Measurements from ENCODE around the gene RTBDN. TPM values are rescaled to one million over a fixed set of nuclear protein-coding genes. Genes with fewer than 3 reads are reported as not detected.

The RTBDN gene
- total RNA-seq, 1 donor from 2014 or later: not detected

DNA sequence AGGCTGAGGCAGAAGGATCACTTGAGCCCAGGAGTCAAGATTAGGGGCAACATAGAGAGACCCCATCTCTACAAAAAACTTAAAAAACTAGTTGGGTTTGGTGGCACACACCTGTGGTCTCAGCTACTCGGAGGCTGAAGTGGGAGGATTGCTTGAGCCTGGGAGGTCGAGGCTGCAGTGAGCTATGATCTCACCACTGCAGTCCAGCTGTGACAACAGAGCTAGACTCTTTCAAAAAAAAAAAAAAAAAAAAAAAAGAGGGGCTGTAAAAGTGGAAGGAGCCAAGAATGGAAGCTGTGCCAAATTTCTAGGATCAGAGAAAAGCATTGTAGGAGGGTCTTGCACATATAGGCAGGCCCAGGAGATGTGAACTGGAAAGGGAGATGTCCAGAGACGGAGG is 37.3 kb upstream of the RTBDN start:
- H3K4me3 Mint-ChIP-seq: no peak overlapping the region
- H3K36me3 Mint-ChIP-seq (ENCODE audit: low read depth): peaks cover 38% of the 10 kb centered on the region

DNA sequence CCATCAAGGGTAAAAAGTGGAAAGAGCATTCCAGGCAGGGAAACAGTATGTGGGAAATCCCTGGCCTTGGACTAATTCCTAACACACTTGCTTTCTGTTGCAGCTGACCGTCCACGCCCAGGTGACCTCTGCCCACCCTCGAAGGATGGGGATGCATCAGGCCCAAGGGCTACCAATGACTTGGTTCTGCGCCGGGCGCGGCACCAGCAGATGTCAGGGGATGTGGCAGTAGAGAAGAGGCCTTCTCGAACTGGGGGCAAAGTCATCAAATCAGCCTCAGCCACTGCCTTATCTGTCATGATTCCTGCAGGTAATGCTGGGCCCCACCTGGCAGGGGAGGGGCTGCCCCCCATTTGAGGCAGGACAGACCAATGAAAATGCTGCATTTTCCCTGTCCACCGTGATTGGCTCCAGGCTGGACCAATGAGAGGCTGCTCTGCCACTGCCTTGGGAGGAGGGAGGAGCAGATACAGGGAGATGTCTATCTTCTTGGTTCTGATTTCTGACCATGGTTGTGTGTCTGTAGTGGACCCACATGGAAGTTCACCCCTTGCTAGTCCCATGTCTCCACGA is 34.2 kb upstream of the RTBDN start:
- CTCF ChIA-PET: no interaction called here
- Mint-ChIP-seq H3K4me1 (peaks cover 13% of the 10 kb centered on the region), H3K9me3 (no peaks in the 10 kb centered on the region), H3K27ac (no peak overlapping the region), H3K27me3 (peaks cover 2% of the 10 kb centered on the region), H3K36me3 (ENCODE audit: low read depth) (peaks cover 15% of the 10 kb centered on the region), H3K4me3 (no peak overlapping the region)
- no peak for DNase-seq
- no peak for ATAC-seq (ENCODE audit: low read depth)
- intact Hi-C loops (cut with micrococcal nuclease): no loop called here
- POLR2A ChIA-PET: interaction anchor here (0.7 kb wide), 1 partner anchor 135 kb away, joined by 10 read pairs; no protein-coding TSS in a partner anchor
- no peak for TF ChIP-seq CTCF (IDR thresholded peaks at IDR 0.05)

More for the DNA sequence above, 37.3 kb upstream of the RTBDN start:
- peaks cover 8% of the 10 kb centered on the region for H3K4me1 Mint-ChIP-seq
- ATAC-seq (ENCODE audit: low read depth) (no peak), DNase-seq (no peak)
- no peak for TF ChIP-seq CTCF (IDR thresholded peaks at IDR 0.05)
- ChIA-PET POLR2A (interaction anchor here (0.6 kb wide), 2 partner anchors 19 to 1303 kb away, joined by 3 read pairs; partner anchors contain the start of gene GCDH), CTCF (no interaction called here)
- H3K27me3 Mint-ChIP-seq: no peaks in the 10 kb centered on the region
- intact Hi-C loops (cut with micrococcal nuclease): no loop called here
- H3K9me3 Mint-ChIP-seq: no peaks in the 10 kb centered on the region
- H3K27ac Mint-ChIP-seq: no peak overlapping the region

GRCh38 chr19:12867120-12868099 is 33.0 kb upstream of the RTBDN start:
- POLR2A ChIA-PET: interaction anchor here (0.6 to 1.2 kb wide), 5 partner anchors 12 to 133 kb away, joined by 5 to 10 read pairs (median 8); no protein-coding TSS in a partner anchor
- Mint-ChIP-seq H3K27me3 (peaks cover 2% of the 10 kb centered on the region), H3K4me3 (peak overlapping the region; percentile 85), H3K36me3 (ENCODE audit: low read depth) (peaks cover 7% of the 10 kb centered on the region), H3K4me1 (peaks cover 13% of the 10 kb centered on the region), H3K9me3 (no peaks in the 10 kb centered on the region), H3K27ac (peak overlapping the region; percentile 14)
- intact Hi-C loops (cut with micrococcal nuclease): loop anchor here (1.0 to 2.0 kb wide), 2 partner anchors 14 to 23 kb away; partner anchors contain the start of genes DNASE2 and GCDH
- peak; percentile 74 for DNase-seq
- CTCF ChIA-PET: no interaction called here
- ATAC-seq (ENCODE audit: low read depth): peak; percentile 89
- no peak for TF ChIP-seq CTCF (IDR thresholded peaks at IDR 0.05)

GRCh38 chr19:12866416-12867119 is 32.2 kb upstream of the RTBDN start:
- ChIA-PET POLR2A (interaction anchor here (0.6 kb wide), 1 partner anchor 74 kb away, joined by 8 read pairs; no protein-coding TSS in a partner anchor), CTCF (no interaction called here)
- H3K4me1 Mint-ChIP-seq: peaks cover 13% of the 10 kb centered on the region
- TF ChIP-seq CTCF (IDR thresholded peaks at IDR 0.05): no peak
- no peak overlapping the region for H3K4me3 Mint-ChIP-seq
- no peak for ATAC-seq (ENCODE audit: low read depth)
- H3K36me3 Mint-ChIP-seq (ENCODE audit: low read depth): no peaks in the 10 kb centered on the region
- DNase-seq: no peak
- intact Hi-C loops (cut with micrococcal nuclease): loop anchor here (1.0 to 2.0 kb wide), 2 partner anchors 15 to 24 kb away; partner anchors contain the start of genes DNASE2 and GCDH
- no peak overlapping the region for H3K27ac Mint-ChIP-seq
- H3K27me3 Mint-ChIP-seq: peaks cover 2% of the 10 kb centered on the region
- no peaks in the 10 kb centered on the region for H3K9me3 Mint-ChIP-seq
